SK-N-SH treated with all-trans-retinoic acid at 6 μM for 48 hours (cell line): ENCODE results near the gene CFAP100.

Experiments used
- CSDC2 ChIP-seq: fragments of 250-450 bp; sonication (Bioruptor Pico); IDR thresholded peaks from 2 replicates; pipeline ENCODE4 v1.5.0; 2020; ENCODE audit warnings: mild to moderate bottlenecking, moderate library complexity
- TOX ChIP-seq: fragments of 250-450 bp; sonication (Bioruptor Pico); IDR thresholded peaks from 2 replicates; pipeline ENCODE4 v1.8.0; 2021; ENCODE audit warnings: mild to moderate bottlenecking, moderate library complexity, borderline replicate concordance
- ZC3H10 ChIP-seq: fragments of 250-450 bp; sonication (Bioruptor Pico); IDR thresholded peaks from 2 replicates; pipeline ENCODE4 v1.5.1; 2021; ENCODE audit warnings: mild to moderate bottlenecking, moderate library complexity
- ZFP3 ChIP-seq: fragments of 250-450 bp; sonication (Bioruptor Pico); IDR thresholded peaks from 2 replicates; pipeline ENCODE4 v1.5.0; 2020; ENCODE audit warnings: mild to moderate bottlenecking, moderate library complexity
- TF ChIP-seq, protein P1 (sequence below): fragments of 250-450 bp; sonication (Bioruptor Pico); IDR thresholded peaks from 2 replicates; pipeline ENCODE4 v1.5.1; 2021; ENCODE audit warnings: mild to moderate bottlenecking, moderate library complexity

DNA sequence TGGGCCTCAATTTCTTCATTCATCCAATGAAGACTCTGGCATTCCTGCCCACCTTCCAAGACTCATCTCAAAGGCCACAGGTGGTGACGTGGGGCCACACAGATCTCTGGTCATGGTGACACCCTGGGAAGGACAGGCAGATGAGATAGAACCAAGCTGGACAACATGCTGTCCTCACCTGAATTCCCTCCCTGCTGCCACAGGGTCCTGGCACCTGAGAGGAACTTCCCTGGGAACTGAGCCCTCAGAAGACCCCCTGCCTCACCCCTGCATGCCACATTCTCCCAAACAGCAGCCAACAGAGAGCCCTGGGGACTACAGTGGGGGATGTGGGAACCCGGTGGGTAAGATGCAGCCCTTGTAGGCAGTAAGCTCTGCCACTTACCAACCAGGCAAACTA, 48.2 kb upstream of the CFAP100 start:
- TF ChIP-seq ZC3H10 (CRISPR knock-in tag): no peak
- TF ChIP-seq ZFP3 (CRISPR knock-in tag): no peak
- no peak for TF ChIP-seq TOX
- TF ChIP-seq, protein P1, sequence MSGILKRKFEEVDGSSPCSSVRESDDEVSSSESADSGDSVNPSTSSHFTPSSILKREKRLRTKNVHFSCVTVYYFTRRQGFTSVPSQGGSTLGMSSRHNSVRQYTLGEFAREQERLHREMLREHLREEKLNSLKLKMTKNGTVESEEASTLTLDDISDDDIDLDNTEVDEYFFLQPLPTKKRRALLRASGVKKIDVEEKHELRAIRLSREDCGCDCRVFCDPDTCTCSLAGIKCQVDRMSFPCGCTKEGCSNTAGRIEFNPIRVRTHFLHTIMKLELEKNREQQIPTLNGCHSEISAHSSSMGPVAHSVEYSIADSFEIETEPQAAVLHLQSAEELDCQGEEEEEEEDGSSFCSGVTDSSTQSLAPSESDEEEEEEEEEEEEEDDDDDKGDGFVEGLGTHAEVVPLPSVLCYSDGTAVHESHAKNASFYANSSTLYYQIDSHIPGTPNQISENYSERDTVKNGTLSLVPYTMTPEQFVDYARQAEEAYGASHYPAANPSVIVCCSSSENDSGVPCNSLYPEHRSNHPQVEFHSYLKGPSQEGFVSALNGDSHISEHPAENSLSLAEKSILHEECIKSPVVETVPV: no peak
- no peak for TF ChIP-seq CSDC2 (CRISPR knock-in tag)
